ENCODE data around the gene PDLIM3. TPM values are rescaled to one million over a fixed set of nuclear protein-coding genes. Genes with fewer than 3 reads are reported as not detected.

PDLIM3 gene
- total RNA-seq, 1 donor from 2014 or later: 1.6 TPM

- no peaks in the 10 kb centered on the region for H3K27me3 ChIP-seq (ENCODE audit: control insufficient read depth, insufficient read depth, low read length)
- FAIRE-seq: no peak
- TF ChIP-seq CTCF (IDR thresholded peaks at IDR 0.05; ENCODE audit: insufficient read depth, low read length, severe bottlenecking): no peak
- no peaks in the 10 kb centered on the region for H3K36me3 ChIP-seq (ENCODE audit: control insufficient read depth, insufficient read depth, low read length)
- H3K4me3 ChIP-seq (ENCODE audit: low read depth, low read length): no peak overlapping the region
- DNase-seq (ENCODE audit: low read depth): no peak
Measured at GRCh38 chr4:185550933-185551332, 15.6 kb upstream of the PDLIM3 start.

GRCh38 chr4:185549095-185549639 is 13.9 kb upstream of the PDLIM3 start:
- TF ChIP-seq CTCF (IDR thresholded peaks at IDR 0.05; ENCODE audit: insufficient read depth, low read length, severe bottlenecking): no peak
- no peaks in the 10 kb centered on the region for H3K27me3 ChIP-seq (ENCODE audit: control insufficient read depth, insufficient read depth, low read length)

GRCh38 chr4:185548587-185548986 is 13.3 kb upstream of the PDLIM3 start:
- FAIRE-seq (no peak), DNase-seq (ENCODE audit: low read depth) (no peak)
- no peak for TF ChIP-seq CTCF (IDR thresholded peaks at IDR 0.05; ENCODE audit: insufficient read depth, low read length, severe bottlenecking)
- Histone ChIP-seq H3K4me3 (ENCODE audit: low read depth, low read length) (no peak overlapping the region), H3K27me3 (ENCODE audit: control insufficient read depth, insufficient read depth, low read length) (no peaks in the 10 kb centered on the region), H3K36me3 (ENCODE audit: control insufficient read depth, insufficient read depth, low read length) (no peaks in the 10 kb centered on the region)

More at GRCh38 chr4:185549095-185549639, 13.9 kb upstream of the PDLIM3 start:
- no peak for DNase-seq (ENCODE audit: low read depth)
- Histone ChIP-seq H3K4me3 (ENCODE audit: low read depth, low read length) (no peak overlapping the region), H3K36me3 (ENCODE audit: control insufficient read depth, insufficient read depth, low read length) (no peaks in the 10 kb centered on the region)
- no peak for FAIRE-seq

- Histone ChIP-seq H3K4me3 (ENCODE audit: low read depth, low read length) (no peak overlapping the region), H3K36me3 (ENCODE audit: control insufficient read depth, insufficient read depth, low read length) (no peaks in the 10 kb centered on the region), H3K27me3 (ENCODE audit: control insufficient read depth, insufficient read depth, low read length) (no peaks in the 10 kb centered on the region)
- no peak for DNase-seq (ENCODE audit: low read depth)
- FAIRE-seq: no peak
- TF ChIP-seq CTCF (IDR thresholded peaks at IDR 0.05; ENCODE audit: insufficient read depth, low read length, severe bottlenecking): no peak
Measured at GRCh38 chr4:185546335-185546734, 11.0 kb upstream of the PDLIM3 start.

- Histone ChIP-seq H3K36me3 (ENCODE audit: control insufficient read depth, insufficient read depth, low read length) (no peaks in the 10 kb centered on the region), H3K27me3 (ENCODE audit: control insufficient read depth, insufficient read depth, low read length) (peaks cover 9% of the 10 kb centered on the region), H3K4me3 (ENCODE audit: low read depth, low read length) (no peak overlapping the region)
- FAIRE-seq: no peak
- no peak for DNase-seq (ENCODE audit: low read depth)
- no peak for TF ChIP-seq CTCF (IDR thresholded peaks at IDR 0.05; ENCODE audit: insufficient read depth, low read length, severe bottlenecking)
Measured at GRCh38 chr4:185542626-185543315, 7.5 kb upstream of the PDLIM3 start.
